Breast epithelium (tissue), 3 donors: Measurements from ENCODE around the gene RNF130.

Experiments used
- POLR2A ChIP-seq: fragments of 450-650 bp; IDR thresholded peaks from one replicate; pipeline ENCODE4 v1.6.1; 2016; ENCODE audit warnings: antibody characterized with exemption, mild to moderate bottlenecking, moderate library complexity
- TF ChIP-seq, protein P1 (sequence below), 3 donors: fragments of 450-650 bp; IDR thresholded peaks; one replicate each; pipeline ENCODE4 v1.5.1; 2016 to 2017; ENCODE audit warnings: antibody characterized with exemption in 3 of 3, mild to moderate bottlenecking in 3 of 3, moderate library complexity in 3 of 3

DNA sequence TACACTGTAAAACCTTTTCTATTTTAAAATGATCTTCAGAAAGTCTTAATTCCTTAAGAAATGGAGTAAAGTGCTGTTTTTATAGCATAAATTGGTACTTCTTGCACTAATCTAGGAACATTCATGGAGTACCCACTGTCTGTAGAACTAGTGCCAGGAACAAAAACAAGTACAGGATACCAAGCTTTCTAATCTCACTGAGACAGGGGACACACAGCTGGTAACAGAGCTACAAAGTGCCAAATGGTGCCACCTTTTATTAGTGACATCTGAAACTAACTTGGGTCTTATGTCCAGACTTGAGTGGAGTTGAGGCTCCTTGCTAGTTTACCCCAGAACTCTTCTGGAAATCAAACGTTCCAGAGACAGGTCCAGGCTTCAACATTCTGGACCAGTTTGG lies 57.9 kb downstream of the RNF130 start:
- TF ChIP-seq, protein P1, sequence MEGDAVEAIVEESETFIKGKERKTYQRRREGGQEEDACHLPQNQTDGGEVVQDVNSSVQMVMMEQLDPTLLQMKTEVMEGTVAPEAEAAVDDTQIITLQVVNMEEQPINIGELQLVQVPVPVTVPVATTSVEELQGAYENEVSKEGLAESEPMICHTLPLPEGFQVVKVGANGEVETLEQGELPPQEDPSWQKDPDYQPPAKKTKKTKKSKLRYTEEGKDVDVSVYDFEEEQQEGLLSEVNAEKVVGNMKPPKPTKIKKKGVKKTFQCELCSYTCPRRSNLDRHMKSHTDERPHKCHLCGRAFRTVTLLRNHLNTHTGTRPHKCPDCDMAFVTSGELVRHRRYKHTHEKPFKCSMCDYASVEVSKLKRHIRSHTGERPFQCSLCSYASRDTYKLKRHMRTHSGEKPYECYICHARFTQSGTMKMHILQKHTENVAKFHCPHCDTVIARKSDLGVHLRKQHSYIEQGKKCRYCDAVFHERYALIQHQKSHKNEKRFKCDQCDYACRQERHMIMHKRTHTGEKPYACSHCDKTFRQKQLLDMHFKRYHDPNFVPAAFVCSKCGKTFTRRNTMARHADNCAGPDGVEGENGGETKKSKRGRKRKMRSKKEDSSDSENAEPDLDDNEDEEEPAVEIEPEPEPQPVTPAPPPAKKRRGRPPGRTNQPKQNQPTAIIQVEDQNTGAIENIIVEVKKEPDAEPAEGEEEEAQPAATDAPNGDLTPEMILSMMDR (IDR thresholded peaks at IDR 0.05) = no peak
- TF ChIP-seq POLR2A = no peak
